ENCODE data around the gene PMM2. TPM values are rescaled to one million over a fixed set of nuclear protein-coding genes. Genes with fewer than 3 reads are reported as not detected.

PMM2 gene
- total RNA-seq, 1 experiment from 2014 or later, result 58.4 TPM

- DNase-seq (ENCODE audit: low read depth, low spot score), result no peak
- in situ Hi-C loops (cut with HindIII; ENCODE audit: low pct_unique_long_range_greater_than_20kb, low sequenced_read_pairs) (no loop called here), intact Hi-C loops (cut with micrococcal nuclease; ENCODE audit: unreplicated experiment) (no loop called here)
- H3K4me1 ChIP-seq (ENCODE audit: control insufficient read depth, insufficient read depth, low read length), result peaks cover 4% of the 10 kb centered on the region; the same call in 1 of the 2 replicates
- no peak overlapping the region for H3K27ac ChIP-seq (ENCODE audit: low read length)
- H3K36me3 ChIP-seq (ENCODE audit: control insufficient read depth, insufficient read depth, low read length), result no peaks in the 10 kb centered on the region
- no peaks in the 10 kb centered on the region for H3K27me3 ChIP-seq (ENCODE audit: control insufficient read depth, insufficient read depth, low read length)
- H3K4me3 ChIP-seq (ENCODE audit: low read depth in 2 of 2, low read length in 2 of 2), result no peak overlapping the region
- POLR2A ChIA-PET, result no interaction called here
- no peak for TF ChIP-seq SIN3A (IDR thresholded peaks at IDR 0.05; ENCODE audit: borderline replicate concordance, insufficient read depth, low read depth, low read length)
- TF ChIP-seq, protein P1, sequence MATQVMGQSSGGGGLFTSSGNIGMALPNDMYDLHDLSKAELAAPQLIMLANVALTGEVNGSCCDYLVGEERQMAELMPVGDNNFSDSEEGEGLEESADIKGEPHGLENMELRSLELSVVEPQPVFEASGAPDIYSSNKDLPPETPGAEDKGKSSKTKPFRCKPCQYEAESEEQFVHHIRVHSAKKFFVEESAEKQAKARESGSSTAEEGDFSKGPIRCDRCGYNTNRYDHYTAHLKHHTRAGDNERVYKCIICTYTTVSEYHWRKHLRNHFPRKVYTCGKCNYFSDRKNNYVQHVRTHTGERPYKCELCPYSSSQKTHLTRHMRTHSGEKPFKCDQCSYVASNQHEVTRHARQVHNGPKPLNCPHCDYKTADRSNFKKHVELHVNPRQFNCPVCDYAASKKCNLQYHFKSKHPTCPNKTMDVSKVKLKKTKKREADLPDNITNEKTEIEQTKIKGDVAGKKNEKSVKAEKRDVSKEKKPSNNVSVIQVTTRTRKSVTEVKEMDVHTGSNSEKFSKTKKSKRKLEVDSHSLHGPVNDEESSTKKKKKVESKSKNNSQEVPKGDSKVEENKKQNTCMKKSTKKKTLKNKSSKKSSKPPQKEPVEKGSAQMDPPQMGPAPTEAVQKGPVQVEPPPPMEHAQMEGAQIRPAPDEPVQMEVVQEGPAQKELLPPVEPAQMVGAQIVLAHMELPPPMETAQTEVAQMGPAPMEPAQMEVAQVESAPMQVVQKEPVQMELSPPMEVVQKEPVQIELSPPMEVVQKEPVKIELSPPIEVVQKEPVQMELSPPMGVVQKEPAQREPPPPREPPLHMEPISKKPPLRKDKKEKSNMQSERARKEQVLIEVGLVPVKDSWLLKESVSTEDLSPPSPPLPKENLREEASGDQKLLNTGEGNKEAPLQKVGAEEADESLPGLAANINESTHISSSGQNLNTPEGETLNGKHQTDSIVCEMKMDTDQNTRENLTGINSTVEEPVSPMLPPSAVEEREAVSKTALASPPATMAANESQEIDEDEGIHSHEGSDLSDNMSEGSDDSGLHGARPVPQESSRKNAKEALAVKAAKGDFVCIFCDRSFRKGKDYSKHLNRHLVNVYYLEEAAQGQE (IDR thresholded peaks at IDR 0.05; ENCODE audit: insufficient read depth in 1 of 2, low read depth in 2 of 2, low read length in 1 of 2), result no peak
- no peak for TF ChIP-seq POLR2AphosphoS5 (IDR thresholded peaks at IDR 0.05; ENCODE audit: low read depth, low read length)
- TF ChIP-seq TCF7L2 (IDR thresholded peaks at IDR 0.05; ENCODE audit: low read depth, low read length), result no peak
- TF ChIP-seq, protein P2, sequence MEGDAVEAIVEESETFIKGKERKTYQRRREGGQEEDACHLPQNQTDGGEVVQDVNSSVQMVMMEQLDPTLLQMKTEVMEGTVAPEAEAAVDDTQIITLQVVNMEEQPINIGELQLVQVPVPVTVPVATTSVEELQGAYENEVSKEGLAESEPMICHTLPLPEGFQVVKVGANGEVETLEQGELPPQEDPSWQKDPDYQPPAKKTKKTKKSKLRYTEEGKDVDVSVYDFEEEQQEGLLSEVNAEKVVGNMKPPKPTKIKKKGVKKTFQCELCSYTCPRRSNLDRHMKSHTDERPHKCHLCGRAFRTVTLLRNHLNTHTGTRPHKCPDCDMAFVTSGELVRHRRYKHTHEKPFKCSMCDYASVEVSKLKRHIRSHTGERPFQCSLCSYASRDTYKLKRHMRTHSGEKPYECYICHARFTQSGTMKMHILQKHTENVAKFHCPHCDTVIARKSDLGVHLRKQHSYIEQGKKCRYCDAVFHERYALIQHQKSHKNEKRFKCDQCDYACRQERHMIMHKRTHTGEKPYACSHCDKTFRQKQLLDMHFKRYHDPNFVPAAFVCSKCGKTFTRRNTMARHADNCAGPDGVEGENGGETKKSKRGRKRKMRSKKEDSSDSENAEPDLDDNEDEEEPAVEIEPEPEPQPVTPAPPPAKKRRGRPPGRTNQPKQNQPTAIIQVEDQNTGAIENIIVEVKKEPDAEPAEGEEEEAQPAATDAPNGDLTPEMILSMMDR (IDR thresholded peaks at IDR 0.05), result no peak
- BruUV-seq (replicated peaks), result no TSS peak
- CTCF ChIA-PET, result interaction anchor here (0.5 kb wide), 2 partner anchors 12 to 288 kb away, joined by 3 read pairs; no protein-coding TSS in a partner anchor
- peak; percentile 54 for ATAC-seq
- no peaks in the 10 kb centered on the region for H3K9me3 ChIP-seq (ENCODE audit: control insufficient read depth, insufficient read depth, low read depth, low read length)
Measured at GRCh38 chr16:8885674-8886592, 88.3 kb downstream of the PMM2 start.

- Histone ChIP-seq H3K4me3 (ENCODE audit: low read depth in 2 of 2, low read length in 2 of 2) (no peak overlapping the region), H3K9me3 (ENCODE audit: control insufficient read depth, insufficient read depth, low read depth, low read length) (no peaks in the 10 kb centered on the region), H3K27me3 (ENCODE audit: control insufficient read depth, insufficient read depth, low read length) (no peaks in the 10 kb centered on the region), H3K4me1 (ENCODE audit: control insufficient read depth, insufficient read depth, low read length) (peaks cover 4% of the 10 kb centered on the region; the same call in 1 of the 2 replicates), H3K36me3 (ENCODE audit: control insufficient read depth, insufficient read depth, low read length) (no peaks in the 10 kb centered on the region), H3K27ac (ENCODE audit: low read length) (no peak overlapping the region)
- ATAC-seq (no peak), DNase-seq (ENCODE audit: low read depth, low spot score) (no peak)
- no TSS peak for BruUV-seq (replicated peaks)
- TF ChIP-seq POLR2AphosphoS5 (IDR thresholded peaks at IDR 0.05; ENCODE audit: low read depth, low read length) (0 out of 2 replicates have a peak, but pooled peaks have one; percentile 35), TCF7L2 (IDR thresholded peaks at IDR 0.05; ENCODE audit: low read depth, low read length) (no peak)
- intact Hi-C loops (cut with micrococcal nuclease; ENCODE audit: unreplicated experiment) (no loop called here), in situ Hi-C loops (cut with HindIII; ENCODE audit: low pct_unique_long_range_greater_than_20kb, low sequenced_read_pairs) (no loop called here)
- POLR2A ChIA-PET, result no interaction called here
- CTCF ChIA-PET, result no interaction called here
Measured at GRCh38 chr16:8886593-8887430, 89.2 kb downstream of the PMM2 start.
